GM12872 (cell line): ENCODE data around the gene CX3CR1.

Experiments used
- CTCF ChIP-seq: IDR thresholded peaks from 3 replicates; pipeline ENCODE4 v1.5.1; 2011; ENCODE audit warnings: low read depth, mild to moderate bottlenecking, low read length, moderate library complexity; ENCODE audit not compliant: insufficient read depth

CX3CR1 gene

GRCh38 chr3:39219702-39220101 lies 60.1 kb downstream of the CX3CR1 start:
- TF ChIP-seq CTCF = no peak

- TF ChIP-seq CTCF = no peak
Measured at GRCh38 chr3:39216176-39216790, 63.6 kb downstream of the CX3CR1 start.

- no peak for TF ChIP-seq CTCF
Measured at GRCh38 chr3:39213613-39214012, 66.2 kb downstream of the CX3CR1 start.
